ENCODE results near the gene WNT3. TPM values are rescaled to one million over a fixed set of nuclear protein-coding genes. Genes with fewer than 3 reads are reported as not detected.

The WNT3 gene
- total and polyA plus RNA-seq, 10 of the 15 experiments (the other 5 are each of a cell fraction or from before 2014, with no cell fraction given), result 0.01 to 0.03 TPM; not detected in 8

DNA sequence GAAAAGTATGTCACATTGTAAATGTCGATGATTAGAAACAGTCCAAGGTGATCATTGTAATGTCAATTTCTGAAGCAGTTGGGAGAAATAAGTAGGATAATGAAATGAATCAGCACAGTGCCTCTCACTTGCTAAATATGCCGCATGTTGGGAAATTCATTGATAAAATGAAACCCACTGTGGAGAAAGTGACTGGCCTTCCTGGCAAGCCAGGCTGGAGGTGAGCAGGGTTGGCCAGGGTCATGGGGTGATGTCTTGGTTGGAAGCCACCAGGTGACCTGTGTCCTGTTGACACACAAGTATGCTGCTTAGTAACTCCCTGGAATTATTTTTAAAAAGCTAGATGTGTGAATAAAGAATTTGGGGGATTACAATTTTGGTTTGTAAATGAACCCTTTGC lies 18.0 kb upstream of the WNT3 start:
- Histone ChIP-seq H2AFZ (ENCODE audit: control insufficient read depth, low read depth, low read length) (no peak overlapping the region), H3K27ac (ENCODE audit: control insufficient read depth, insufficient read depth) (no peak overlapping the region), H3K9me3 (replicated peaks; ENCODE audit: control insufficient read depth, insufficient read depth, low read length) (no peaks in the 10 kb centered on the region), H4K20me1 (ENCODE audit: control insufficient read depth, insufficient read depth) (no peaks in the 10 kb centered on the region), H3K4me2 (ENCODE audit: control insufficient read depth, insufficient read depth) (no peak overlapping the region), H3K9ac (ENCODE audit: control insufficient read depth, insufficient read depth, low read length) (no peak overlapping the region), H3K27me3 (replicated peaks in 1 of 2; ENCODE audit: control insufficient read depth in 2 of 2, insufficient read depth in 2 of 2, low read length in 1 of 2) (no peaks in the 10 kb centered on the region), H3K36me3 (ENCODE audit: control insufficient read depth in 2 of 2, insufficient read depth in 2 of 2, low read length in 1 of 2) (no peaks in the 10 kb centered on the region), H3K4me3 (no peak overlapping the region), H3K4me1 (ENCODE audit: control insufficient read depth, insufficient read depth, low read length) (no peaks in the 10 kb centered on the region), H3K79me2 (ENCODE audit: control insufficient read depth, insufficient read depth, low read length) (no peaks in the 10 kb centered on the region)
- CTCF ChIA-PET, result interaction anchor here (1.3 to 3.0 kb wide), 3 partner anchors 13 to 105 kb away, joined by 3 to 10 read pairs (median 5); no protein-coding TSS in a partner anchor
- WGBS (ENCODE audit: insufficient coverage, insufficient replicate concordance, low lambda C conversion rate, missing lambda C conversion rate), result 17% methylated on average over 2 of the region's 2 CpGs
- SMC1A ChIA-PET (ENCODE audit: uncharacterized antibody, unreplicated experiment), result no interaction called here
- no peak for TF ChIP-seq ASH2L (IDR thresholded peaks at IDR 0.05; ENCODE audit: borderline replicate concordance, low read depth)
- TF ChIP-seq BHLHE40 (IDR thresholded peaks at IDR 0.05; ENCODE audit: borderline replicate concordance in 1 of 2, low read depth in 2 of 2, low read length in 1 of 2), result no peak
- no peak for TF ChIP-seq HDAC6 (IDR thresholded peaks at IDR 0.05; ENCODE audit: unreplicated experiment)
- no peak for TF ChIP-seq EED (IDR thresholded peaks at IDR 0.05; ENCODE audit: low read depth)
- TF ChIP-seq, protein P1, sequence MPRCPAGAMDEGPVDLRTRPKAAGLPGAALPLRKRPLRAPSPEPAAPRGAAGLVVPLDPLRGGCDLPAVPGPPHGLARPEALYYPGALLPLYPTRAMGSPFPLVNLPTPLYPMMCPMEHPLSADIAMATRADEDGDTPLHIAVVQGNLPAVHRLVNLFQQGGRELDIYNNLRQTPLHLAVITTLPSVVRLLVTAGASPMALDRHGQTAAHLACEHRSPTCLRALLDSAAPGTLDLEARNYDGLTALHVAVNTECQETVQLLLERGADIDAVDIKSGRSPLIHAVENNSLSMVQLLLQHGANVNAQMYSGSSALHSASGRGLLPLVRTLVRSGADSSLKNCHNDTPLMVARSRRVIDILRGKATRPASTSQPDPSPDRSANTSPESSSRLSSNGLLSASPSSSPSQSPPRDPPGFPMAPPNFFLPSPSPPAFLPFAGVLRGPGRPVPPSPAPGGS (IDR thresholded peaks at IDR 0.05; ENCODE audit: borderline replicate concordance, insufficient read depth, low read depth, low read length, poor library complexity, severe bottlenecking), result no peak
- TF ChIP-seq IRF4 (IDR thresholded peaks at IDR 0.05; ENCODE audit: low read depth, low read length), result no peak
- no peak for TF ChIP-seq SMAD5 (IDR thresholded peaks at IDR 0.05; ENCODE audit: low read depth)
- TF ChIP-seq SUPT20H (IDR thresholded peaks at IDR 0.05; ENCODE audit: borderline replicate concordance, control insufficient read depth, low read depth, low read length), result no peak
- TF ChIP-seq CREB1 (IDR thresholded peaks at IDR 0.05; ENCODE audit: low read depth), result no peak
- no peak for TF ChIP-seq MEF2B (IDR thresholded peaks at IDR 0.05; ENCODE audit: partially characterized antibody, poor library complexity, severe bottlenecking)
- no peak for TF ChIP-seq TCF7 (IDR thresholded peaks at IDR 0.05; ENCODE audit: borderline replicate concordance)
- no peak for TF ChIP-seq TAF1 (IDR thresholded peaks at IDR 0.05; ENCODE audit: borderline replicate concordance, low read depth, low read length)
- no peak for TF ChIP-seq SMC3 (IDR thresholded peaks at IDR 0.05; ENCODE audit: borderline replicate concordance, low read length)
- no peak for TF ChIP-seq EGR1 (IDR thresholded peaks at IDR 0.05; ENCODE audit: borderline replicate concordance in 1 of 2, low read depth in 2 of 2, low read length in 2 of 2)
- no TSS peak for BruUV-seq (replicated peaks)
- DNase-seq (ENCODE audit: low read depth, low spot score) (no peak), ATAC-seq (no peak), FAIRE-seq (no peak)
- in situ Hi-C loops (cut with MboI) (loop anchor here (10.0 kb wide), 1 partner anchor 582 kb away; no protein-coding TSS in a partner anchor), intact Hi-C loops (cut with micrococcal nuclease; ENCODE audit: unreplicated experiment) (no loop called here)
- POLR2A ChIA-PET, result no interaction called here
- RAD21 ChIA-PET (ENCODE audit: unreplicated experiment), result interaction anchor here (1.2 kb wide), 1 partner anchor 11 kb away, joined by 4 read pairs; no protein-coding TSS in a partner anchor

Measured in GM12878 (cell line).